Measurements from ENCODE around the gene ZNF428.
"Not testable (repeated sequence)": the region's sequence is repeated elsewhere in the genome, so short reads cannot be mapped to it uniquely, and the experiment has no call there.

The ZNF428 gene

DNA sequence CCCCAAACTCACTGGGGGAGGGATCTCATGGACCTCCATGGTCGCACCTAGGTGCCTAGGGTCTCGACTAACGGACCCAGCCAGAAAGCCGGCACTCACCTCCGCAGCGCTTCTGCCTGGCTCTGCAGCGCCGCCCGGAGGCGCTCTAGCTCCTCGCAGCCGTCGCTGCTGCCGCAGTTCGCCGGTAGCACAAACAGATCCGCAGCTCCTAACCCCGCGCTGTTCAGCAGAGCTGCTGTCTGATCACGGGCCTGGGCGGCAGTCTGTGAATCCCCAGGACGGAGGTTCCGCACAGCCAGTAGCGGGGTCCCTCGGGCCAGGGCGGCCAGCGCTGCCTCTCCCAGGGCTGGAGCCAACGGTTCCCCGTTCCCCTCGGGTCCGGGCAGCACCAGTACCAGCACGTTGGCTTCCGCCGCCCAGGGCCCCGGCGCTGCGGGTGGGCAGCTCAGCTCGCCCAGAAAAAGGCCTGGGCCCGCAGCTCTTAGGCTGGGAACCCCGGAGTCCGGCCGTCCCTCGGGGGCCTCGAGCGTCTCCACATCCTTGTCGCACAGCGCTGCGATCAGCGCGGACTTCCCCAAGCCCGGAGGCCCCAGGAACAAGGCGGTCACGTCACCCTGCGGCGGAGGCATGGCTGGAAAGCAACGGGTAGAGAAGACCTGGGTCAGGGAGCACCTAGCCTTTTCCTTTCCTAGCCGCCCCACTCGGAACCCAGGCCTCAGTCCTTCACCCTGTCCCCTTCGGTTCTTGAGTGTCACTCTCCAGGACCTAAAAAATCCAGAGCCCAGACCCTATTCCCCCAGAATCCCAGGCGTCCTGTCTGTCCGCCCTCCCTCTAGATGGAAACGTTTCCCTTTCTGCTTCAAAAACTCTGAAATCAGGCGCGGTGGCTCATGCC, 24.5 kb downstream of the ZNF428 start:
- Mint-ChIP-seq H3K9me3 (no peaks in the 10 kb centered on the region), H3K36me3 (peaks cover 16% of the 10 kb centered on the region), H3K27ac (peak overlapping the region; percentile 99), H3K4me3 (peak overlapping the region; percentile 99), H3K27me3 (no peaks in the 10 kb centered on the region), H3K4me1 (peaks cover 43% of the 10 kb centered on the region)

DNA sequence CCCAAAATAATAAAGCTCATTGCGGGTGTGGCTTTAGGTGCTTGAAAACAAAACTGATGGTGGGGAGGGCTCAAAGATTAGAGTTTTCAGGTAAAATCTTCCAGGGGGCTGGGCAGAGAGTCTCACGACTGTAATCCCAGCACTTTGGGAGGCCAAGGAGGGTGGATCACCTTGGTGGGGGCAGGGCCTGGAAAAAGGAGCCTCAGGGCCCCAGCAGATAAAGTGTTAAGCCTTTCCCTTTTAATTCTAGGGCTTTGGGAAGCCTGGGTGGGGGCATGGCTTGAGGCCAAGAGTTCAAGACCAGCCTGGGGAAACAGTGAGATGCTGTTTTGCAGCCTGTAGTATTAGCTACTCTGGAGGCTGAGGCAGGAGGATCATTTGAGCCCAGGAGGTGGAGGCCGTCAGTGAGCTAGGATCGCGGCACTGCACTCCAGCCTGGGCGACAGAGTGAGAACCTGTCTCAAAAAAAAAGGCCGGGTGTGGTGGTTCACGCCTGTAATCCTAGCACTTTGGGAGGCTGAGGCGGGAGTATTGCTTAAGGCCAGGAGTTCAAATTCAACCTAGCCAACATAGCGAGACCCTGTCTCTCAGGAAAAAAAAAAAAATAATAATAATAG, 25.2 kb downstream of the ZNF428 start:
- Mint-ChIP-seq H3K27ac (peak overlapping the region; percentile 52), H3K4me1 (peaks cover 49% of the 10 kb centered on the region), H3K36me3 (peaks cover 16% of the 10 kb centered on the region)

DNA sequence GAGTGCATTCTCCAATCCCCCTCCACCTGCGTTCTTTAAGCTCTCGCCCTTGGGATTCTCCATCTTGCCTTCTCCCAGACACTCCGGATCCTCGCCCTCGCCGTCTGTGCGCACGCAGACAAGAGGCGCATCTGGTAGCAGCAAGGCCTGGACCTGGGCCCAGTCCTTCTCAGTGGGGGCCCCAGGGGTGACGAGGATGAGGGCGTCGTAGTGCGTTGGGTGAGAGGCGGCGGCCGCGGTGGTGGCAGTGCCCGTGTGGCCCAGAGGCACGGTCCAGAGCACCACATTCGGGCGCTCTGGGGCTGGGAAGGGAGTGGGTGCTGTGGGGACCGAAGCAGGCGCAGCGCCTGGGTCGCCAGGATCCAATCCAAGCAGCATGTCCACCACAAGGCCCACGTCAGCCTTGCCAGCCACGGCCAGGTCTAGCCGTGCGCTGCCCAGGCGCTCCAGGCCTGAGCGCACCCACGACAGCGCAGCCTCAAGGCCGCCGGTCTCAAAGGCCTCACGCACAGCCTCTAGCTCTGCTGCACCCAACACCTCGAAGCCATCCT, 26.6 kb downstream of the ZNF428 start:
- Mint-ChIP-seq H3K36me3 (peaks cover 17% of the 10 kb centered on the region), H3K27ac (peak overlapping the region; percentile 68), H3K4me1 (peaks cover 41% of the 10 kb centered on the region), H3K9me3 (no peaks in the 10 kb centered on the region), H3K4me3 (peak overlapping the region; percentile 65), H3K27me3 (no peaks in the 10 kb centered on the region)

More for the DNA sequence above, 25.2 kb downstream of the ZNF428 start:
- H3K27me3 Mint-ChIP-seq: no peaks in the 10 kb centered on the region
- H3K9me3 Mint-ChIP-seq: no peaks in the 10 kb centered on the region
- H3K4me3 Mint-ChIP-seq: peak overlapping the region; percentile 99

DNA sequence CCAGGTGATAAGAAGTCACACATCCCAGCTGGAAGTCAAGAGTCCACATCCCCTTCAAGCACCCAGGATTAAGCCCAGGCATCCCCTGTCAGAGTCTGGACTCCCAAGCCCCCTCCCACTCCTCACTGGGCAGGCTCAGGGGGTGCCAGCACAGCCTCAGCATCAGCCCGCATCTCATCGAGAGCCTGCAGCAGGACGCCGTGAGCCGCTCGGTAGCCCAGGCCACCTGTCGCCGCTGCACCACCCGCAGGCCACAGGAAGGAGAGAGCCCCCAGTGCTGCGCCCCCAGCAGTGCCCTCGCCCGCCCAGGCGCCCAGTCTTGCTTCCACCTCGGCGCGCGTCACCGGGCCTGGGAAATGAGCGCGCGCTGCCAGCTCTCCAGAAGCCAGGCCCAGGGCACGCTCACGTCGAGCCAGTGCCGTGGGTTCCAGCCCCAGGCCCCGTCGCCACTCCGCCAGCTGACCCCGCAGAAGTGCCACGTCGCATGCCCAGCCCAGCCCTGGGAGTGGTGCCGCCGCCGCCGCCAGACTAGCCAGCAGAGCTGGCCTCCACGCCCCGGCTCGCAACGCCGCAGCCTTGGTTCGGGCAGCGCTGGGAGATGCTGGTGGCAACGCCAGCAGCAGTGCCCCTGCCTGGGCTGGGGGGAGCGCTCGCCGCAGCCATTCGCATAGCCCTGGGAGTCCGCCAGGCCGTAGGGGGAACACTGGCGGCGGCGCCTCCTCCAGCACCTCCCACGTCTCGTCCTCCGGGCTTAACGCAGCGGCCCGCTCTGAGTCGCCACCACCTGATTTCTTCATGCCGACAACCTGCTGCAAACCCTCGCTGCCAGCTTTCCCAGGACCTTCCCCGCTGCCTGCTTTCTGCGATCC, 27.3 kb downstream of the ZNF428 start:
- Mint-ChIP-seq H3K4me3 (no peak overlapping the region), H3K27ac (peak overlapping the region; percentile 35), H3K9me3 (no peaks in the 10 kb centered on the region), H3K4me1 (peaks cover 33% of the 10 kb centered on the region), H3K36me3 (peaks cover 17% of the 10 kb centered on the region), H3K27me3 (no peaks in the 10 kb centered on the region)

DNA sequence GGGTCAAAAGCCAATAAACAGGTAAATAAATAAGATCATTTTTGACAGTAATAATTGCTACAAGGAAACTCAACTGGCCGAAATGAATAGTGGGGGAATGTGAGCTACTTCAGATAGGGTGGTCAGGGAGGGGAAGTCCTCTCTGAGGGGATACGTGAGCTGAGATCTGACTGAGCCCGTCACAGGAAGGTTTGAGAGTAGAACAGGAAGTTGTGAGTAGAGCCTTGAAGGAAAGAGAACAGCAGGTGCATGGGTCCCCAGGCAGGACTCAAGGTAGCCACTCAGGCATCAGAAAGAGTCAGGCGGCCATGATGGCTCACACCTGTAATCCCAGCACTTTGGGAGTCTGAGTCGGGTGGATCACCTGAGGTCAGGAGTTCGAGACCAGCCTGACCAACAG, 29.8 kb downstream of the ZNF428 start:
- no peaks in the 10 kb centered on the region for H3K9me3 Mint-ChIP-seq
- H3K27me3 Mint-ChIP-seq: no peaks in the 10 kb centered on the region
- peaks cover 17% of the 10 kb centered on the region for H3K36me3 Mint-ChIP-seq
- H3K27ac Mint-ChIP-seq: peak overlapping the region; percentile 86
- H3K4me3 Mint-ChIP-seq: no peak overlapping the region
- H3K4me1 Mint-ChIP-seq: peaks cover 22% of the 10 kb centered on the region

DNA sequence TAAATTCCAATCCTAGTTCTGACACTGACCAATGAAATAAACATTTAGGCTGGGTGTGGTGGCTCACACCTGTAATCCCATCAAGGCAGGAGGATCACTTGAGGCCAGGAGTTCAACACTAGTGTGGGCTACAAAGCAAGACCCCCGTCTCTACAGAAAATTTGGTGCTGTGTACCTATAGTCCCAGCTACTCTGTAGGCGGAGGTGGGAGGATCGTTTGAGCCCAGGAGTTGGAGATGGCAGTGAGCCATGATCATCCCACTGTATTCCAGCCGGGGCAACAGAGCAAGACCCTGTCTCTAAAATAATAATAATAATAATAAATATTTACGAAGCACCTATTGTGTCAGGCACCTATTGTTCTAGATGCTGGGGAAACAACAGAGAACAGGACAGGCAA, 30.2 kb downstream of the ZNF428 start:
- Mint-ChIP-seq H3K4me1 (peaks cover 22% of the 10 kb centered on the region), H3K27me3 (no peaks in the 10 kb centered on the region), H3K36me3 (peaks cover 17% of the 10 kb centered on the region), H3K9me3 (no peaks in the 10 kb centered on the region), H3K27ac (peak overlapping the region; percentile 86), H3K4me3 (no peak overlapping the region)

DNA sequence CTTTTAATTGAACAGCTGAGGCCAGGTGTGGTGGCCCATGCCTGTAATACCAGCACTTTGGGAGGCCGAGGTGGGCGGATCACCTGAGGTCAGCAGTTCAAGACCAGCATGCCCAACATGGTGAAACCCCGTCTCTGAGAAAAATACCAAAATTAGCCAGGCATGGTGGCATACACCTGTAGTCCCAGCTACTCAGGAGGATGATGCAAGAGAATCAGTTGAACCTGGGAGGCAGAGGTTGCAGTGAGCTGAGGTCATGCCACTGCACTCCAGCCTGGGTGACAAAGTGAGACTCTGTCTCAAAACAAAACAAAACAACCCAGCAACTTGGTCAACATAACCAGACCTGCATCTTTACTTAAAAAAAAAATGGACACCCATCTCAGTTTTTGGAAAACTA, 32.4 kb downstream of the ZNF428 start:
- H3K4me1 Mint-ChIP-seq: peaks cover 13% of the 10 kb centered on the region
- H3K27me3 Mint-ChIP-seq, H3K27ac Mint-ChIP-seq, H3K9me3 Mint-ChIP-seq, H3K36me3 Mint-ChIP-seq, H3K4me3 Mint-ChIP-seq: not testable (repeated sequence)

DNA sequence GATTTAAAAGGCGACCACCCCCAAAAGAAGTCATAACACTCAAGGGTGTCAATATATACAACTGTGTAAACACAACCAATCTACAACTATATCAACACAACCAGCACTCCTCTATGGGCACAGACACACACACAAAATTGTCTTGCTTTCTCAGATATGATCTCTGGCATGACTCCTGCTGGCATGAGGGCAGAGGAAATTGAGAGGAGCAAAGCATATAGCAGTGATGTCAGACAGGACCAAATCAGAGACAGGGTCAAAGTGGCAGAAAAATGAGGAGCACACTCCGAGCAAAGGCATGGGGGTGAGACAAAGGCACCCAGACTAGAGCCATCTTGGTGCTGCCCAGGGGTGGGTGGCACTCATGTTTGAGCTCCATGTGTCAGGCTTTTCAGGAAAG, 33.1 kb downstream of the ZNF428 start:
- no peaks in the 10 kb centered on the region for H3K9me3 Mint-ChIP-seq
- no peaks in the 10 kb centered on the region for H3K27me3 Mint-ChIP-seq
- H3K36me3 Mint-ChIP-seq: peaks cover 9% of the 10 kb centered on the region
- H3K4me3 Mint-ChIP-seq: no peak overlapping the region
- peaks cover 13% of the 10 kb centered on the region for H3K4me1 Mint-ChIP-seq
- no peak overlapping the region for H3K27ac Mint-ChIP-seq

DNA sequence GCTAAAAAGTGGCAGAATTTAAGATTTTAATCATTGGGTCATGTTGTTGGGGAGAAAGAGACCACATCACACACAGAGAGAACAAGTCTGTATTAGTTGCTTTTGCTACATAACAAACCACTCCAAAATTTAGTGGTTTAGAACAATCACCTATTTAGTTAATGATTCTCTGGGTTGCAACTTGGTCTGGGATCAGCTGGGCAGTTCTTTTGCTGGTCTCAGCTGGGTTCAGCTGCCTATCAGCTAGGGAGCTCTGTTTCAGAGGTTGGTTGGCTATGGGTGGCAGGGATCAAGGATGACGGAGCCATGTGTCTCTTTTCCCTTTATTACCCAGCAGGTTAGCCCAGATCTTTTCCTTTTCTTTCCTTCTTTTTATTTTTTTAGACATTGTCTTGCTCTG, 34.9 kb downstream of the ZNF428 start:
- Mint-ChIP-seq H3K36me3 (peaks cover 2% of the 10 kb centered on the region), H3K27ac (no peak overlapping the region), H3K9me3 (no peaks in the 10 kb centered on the region), H3K4me3 (no peak overlapping the region), H3K27me3 (no peaks in the 10 kb centered on the region), H3K4me1 (peaks cover 10% of the 10 kb centered on the region)

DNA sequence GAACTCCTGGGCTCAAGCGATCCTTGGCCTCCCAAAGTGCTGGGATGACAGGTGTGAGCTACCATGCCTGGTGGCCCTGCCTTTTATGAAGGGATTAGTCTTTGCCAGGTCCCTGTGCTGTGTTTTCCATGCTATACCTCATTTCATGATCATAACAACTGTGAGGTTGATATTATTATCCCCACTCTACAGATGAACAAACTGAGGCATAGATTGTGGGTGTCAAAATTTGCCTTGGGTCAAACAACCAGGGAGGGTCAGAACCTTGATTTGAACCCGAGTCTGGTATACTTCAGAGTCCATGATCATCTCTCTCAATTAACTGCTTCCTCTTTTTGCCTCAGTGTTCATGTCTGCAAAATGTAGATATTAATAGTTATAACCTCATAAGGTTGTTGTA, 36.9 kb downstream of the ZNF428 start:
- no peaks in the 10 kb centered on the region for H3K9me3 Mint-ChIP-seq
- no peak overlapping the region for H3K27ac Mint-ChIP-seq
- H3K4me3 Mint-ChIP-seq: no peak overlapping the region
- H3K36me3 Mint-ChIP-seq: no peaks in the 10 kb centered on the region
- H3K27me3 Mint-ChIP-seq: no peaks in the 10 kb centered on the region
- H3K4me1 Mint-ChIP-seq: peaks cover 9% of the 10 kb centered on the region

DNA sequence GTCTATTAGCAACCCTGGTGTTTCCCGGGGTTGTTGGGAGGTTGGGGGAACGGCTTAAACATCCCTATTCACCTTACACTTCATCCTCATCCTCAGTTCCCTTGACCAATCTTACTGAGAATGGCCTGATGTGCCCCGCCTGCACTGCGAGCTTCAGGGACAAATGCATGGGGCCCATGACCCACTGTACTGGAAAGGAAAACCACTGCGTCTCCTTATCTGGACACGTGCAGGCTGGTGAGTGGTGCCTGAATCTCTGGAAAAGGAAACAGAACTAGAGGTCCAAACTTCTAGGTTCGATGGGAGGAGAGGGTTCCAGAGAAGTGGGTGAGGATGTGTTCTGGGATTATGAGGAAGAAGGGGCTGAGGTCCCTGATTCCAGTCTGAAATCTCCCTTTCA, 38.0 kb downstream of the ZNF428 start:
- H3K27ac Mint-ChIP-seq: no peak overlapping the region
- peaks cover 9% of the 10 kb centered on the region for H3K4me1 Mint-ChIP-seq
- no peaks in the 10 kb centered on the region for H3K36me3 Mint-ChIP-seq
- H3K4me3 Mint-ChIP-seq: no peak overlapping the region
- H3K27me3 Mint-ChIP-seq: no peaks in the 10 kb centered on the region
- no peaks in the 10 kb centered on the region for H3K9me3 Mint-ChIP-seq

DNA sequence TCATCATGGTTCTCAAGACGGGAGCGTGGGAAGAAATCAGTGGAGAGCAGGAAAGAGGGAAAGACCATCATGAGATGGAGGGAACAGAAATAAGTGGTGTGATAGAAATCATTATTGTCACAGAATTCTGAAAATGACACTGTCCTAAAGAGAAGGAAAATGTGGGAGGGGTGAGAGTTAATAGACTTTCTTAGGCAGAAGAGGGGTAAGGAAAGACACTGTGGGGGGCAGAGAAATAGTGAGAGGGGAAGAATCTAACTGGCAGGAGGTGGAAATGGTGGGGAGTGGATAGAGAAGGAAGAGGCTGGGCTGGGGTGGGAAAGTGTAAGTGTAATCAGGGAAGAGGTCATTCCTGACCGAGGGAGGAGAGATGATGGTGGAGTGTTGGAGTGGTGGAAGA, 40.6 kb downstream of the ZNF428 start:
- H3K4me1 Mint-ChIP-seq: peaks cover 22% of the 10 kb centered on the region
- no peaks in the 10 kb centered on the region for H3K9me3 Mint-ChIP-seq
- H3K4me3 Mint-ChIP-seq: peak overlapping the region; percentile 1
- no peaks in the 10 kb centered on the region for H3K27me3 Mint-ChIP-seq
- H3K36me3 Mint-ChIP-seq: no peaks in the 10 kb centered on the region
- H3K27ac Mint-ChIP-seq: peak overlapping the region; percentile 73

DNA sequence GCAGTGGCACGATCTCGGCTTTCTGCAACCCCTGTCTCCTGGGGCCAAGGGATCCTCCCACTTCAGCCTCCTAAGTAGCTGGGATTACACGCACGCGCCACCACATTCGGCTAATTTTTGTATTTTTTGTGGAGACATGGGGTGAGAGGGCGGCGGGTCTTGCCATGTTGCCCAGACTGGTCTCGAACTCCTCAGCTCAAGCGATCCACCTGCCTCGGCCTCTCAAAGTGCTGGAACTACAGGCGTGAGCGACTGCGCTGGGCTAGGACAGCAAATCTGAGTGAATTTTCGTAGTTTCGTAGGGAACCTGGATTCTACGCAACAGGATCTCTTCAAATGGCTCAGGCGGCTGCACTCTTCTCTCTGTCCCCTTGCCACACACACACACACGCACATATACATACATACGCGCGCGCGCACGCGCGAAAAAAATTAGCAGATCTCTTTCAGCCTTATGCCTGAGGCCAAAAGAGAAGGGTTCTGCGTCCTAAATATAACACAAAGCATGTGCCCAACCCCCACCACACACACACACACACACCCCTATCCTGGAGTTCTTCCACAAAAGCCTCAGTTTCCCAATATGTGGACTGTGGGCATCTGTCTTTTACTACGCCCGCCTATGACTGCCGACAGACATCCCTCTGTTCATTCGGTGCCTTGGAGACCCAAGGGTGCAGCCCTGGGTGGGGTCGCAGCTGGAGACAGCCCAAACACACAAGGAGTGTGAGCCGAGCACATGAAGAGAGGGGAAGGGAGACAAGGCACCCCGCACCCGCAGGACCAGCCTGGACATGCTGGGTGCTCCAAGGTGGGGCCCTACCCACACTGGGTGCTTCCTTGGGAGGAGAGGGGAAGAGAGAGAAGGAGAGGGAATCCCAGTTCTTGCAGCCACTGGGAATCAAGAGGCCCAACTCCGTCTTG, 43.2 kb downstream of the ZNF428 start:
- Mint-ChIP-seq H3K4me3 (peak overlapping the region; percentile 79), H3K4me1 (peaks cover 38% of the 10 kb centered on the region), H3K36me3 (no peaks in the 10 kb centered on the region), H3K9me3 (no peaks in the 10 kb centered on the region), H3K27me3 (no peaks in the 10 kb centered on the region), H3K27ac (peak overlapping the region; percentile 77)

DNA sequence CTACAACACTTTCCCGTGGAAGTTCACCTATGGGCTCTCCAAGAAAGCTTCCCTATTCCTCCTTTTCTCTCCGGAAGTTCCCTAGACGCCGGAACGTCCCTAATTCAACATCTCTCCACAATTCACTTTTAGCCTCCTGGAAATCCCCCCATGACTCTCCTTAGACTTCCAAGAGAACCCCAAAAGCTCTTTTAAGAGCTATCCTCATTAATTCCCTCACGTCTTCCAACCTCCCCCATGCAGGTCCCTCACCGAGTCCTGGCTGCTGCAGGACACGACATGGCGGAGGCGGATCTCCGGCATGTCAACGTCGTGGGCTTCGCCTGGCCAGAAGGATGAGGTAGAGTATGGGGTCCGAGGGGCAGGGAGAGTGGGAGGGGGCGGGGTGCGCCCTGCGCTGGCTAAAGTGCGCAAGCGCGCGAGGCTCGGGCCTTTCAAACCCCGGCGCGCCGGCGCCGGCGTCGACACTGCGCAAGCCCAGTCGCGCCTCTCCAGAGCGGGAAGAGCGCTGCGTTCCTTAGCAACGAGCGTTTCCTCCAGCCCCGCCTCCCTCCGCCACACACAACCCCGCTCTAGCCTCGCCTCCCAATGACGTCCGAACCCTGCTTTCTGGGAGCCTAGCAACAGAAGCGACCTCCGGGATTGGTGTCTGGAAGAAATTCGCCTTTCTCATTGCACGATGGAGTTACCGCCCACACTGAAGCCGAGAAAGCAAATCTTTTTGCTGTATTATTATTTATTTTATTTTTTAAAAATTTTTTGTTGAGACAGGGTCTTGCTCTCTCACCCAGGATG, 44.1 kb downstream of the ZNF428 start, which contains the start of the genes PINLYP and XRCC1:
Gene PINLYP, plus strand, starts transcription at position 646 of the 795 bp plus-strand sequence. CDS start 1,391 bp downstream, outside the sequence.
Gene XRCC1, minus strand, starts transcription at position 372 of the 795 bp plus-strand sequence. Its CDS starts 69 bp downstream, at position 303.
- peak within 1 kb of the TSS; percentile 95 for H3K4me3 Mint-ChIP-seq

More for the DNA sequence above, 44.1 kb downstream of the ZNF428 start, which contains the start of the genes PINLYP and XRCC1:
- Mint-ChIP-seq H3K36me3 (no peaks in the 10 kb centered on the region), H3K4me1 (peaks cover 44% of the 10 kb centered on the region), H3K27me3 (no peaks in the 10 kb centered on the region), H3K27ac (peak within 1 kb of the TSS; percentile 90), H3K9me3 (no peaks in the 10 kb centered on the region)
